LNCaP clone FGC (cell line): ENCODE results near the gene GMPR2.

Source experiments
- DNase-seq: peaks from one replicate; pipeline ENCODE4 v3.0.0-alpha.2; 2011; ENCODE audit warnings: low read depth
- H3K4me3 ChIP-seq: 2 replicates; pipeline ENCODE4 v1.5.1; 2011; ENCODE audit warnings: mild to moderate bottlenecking, low read depth, low read length, control low read depth
- TF ChIP-seq, protein P1 (sequence below): IDR thresholded peaks from 2 replicates; pipeline ENCODE4 v1.5.1; 2012; ENCODE audit warnings: mild to moderate bottlenecking; ENCODE audit not compliant: control insufficient read depth, insufficient read depth; ENCODE audit errors: extremely low read depth

GMPR2 gene

DNA sequence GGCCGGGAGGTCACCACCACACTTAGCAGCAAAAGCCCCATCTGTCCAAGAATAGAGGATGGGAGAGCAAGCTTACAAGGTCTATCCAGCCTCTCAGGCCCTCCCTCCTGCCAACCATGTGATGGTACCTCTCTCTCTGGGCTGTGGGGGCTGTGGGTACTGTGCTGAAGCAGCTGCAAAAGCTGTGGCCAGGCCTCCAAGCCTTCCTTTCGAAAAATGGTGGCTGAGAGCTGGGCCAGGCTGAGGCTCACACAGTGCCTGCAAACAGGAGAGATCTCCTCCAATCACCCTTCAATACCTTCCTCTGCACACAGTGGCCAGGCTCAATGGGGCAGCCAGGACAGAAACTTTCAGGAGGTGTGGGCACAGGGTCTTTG, 45.2 kb upstream of the GMPR2 start:
- DNase-seq, result no peak
- TF ChIP-seq, protein P1, sequence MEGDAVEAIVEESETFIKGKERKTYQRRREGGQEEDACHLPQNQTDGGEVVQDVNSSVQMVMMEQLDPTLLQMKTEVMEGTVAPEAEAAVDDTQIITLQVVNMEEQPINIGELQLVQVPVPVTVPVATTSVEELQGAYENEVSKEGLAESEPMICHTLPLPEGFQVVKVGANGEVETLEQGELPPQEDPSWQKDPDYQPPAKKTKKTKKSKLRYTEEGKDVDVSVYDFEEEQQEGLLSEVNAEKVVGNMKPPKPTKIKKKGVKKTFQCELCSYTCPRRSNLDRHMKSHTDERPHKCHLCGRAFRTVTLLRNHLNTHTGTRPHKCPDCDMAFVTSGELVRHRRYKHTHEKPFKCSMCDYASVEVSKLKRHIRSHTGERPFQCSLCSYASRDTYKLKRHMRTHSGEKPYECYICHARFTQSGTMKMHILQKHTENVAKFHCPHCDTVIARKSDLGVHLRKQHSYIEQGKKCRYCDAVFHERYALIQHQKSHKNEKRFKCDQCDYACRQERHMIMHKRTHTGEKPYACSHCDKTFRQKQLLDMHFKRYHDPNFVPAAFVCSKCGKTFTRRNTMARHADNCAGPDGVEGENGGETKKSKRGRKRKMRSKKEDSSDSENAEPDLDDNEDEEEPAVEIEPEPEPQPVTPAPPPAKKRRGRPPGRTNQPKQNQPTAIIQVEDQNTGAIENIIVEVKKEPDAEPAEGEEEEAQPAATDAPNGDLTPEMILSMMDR, result no peak
- peak overlapping the region; percentile 97 for H3K4me3 ChIP-seq

DNA sequence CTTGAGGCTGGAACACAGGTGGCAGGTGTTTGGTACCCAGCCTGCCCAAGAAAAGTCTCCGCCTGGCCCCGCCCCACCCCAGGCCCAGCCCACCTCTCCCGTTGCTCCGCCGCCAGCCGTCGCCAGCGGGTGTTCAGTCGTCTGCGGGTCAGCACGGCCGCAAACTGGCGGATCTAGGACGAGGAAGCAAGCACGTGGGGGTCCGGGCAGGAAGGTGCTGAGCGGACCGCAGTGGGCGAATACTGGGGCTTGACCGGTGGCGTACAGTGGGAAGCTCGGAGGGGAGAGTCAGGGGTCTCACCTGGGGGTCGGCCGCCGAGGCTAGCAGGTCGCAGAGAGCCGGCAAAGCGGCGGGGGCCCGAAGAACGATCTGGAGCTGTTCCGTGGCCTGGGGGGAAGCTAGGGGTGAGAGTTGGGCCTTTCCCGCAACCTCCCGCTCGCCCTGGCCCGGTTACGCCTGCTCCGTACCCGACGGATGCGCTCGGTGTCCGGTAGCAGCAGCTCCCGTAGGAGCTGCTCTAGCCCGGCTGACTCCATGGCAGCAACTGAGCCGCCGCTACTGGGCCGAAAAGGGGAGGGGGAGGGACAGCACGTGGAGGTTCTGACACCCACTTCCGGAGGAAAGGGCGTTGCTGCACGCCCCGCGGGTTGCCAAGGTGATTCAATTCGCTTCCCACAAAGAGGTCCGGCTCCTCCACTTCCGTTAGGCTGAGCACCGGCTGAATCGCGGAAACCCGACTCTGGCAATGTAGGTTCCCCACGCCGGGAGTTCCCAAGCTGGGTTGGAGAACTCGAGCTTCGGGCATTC, 44.3 kb upstream of the GMPR2 start, which contains the start of gene IPO4:
Gene IPO4 (minus strand): TSS at position 566 of the 808 bp plus-strand sequence. CDS start 29 bp downstream, at position 537.
- TF ChIP-seq, protein P1, result no peak
- peak within 1 kb of the TSS; percentile 97 for H3K4me3 ChIP-seq

DNA sequence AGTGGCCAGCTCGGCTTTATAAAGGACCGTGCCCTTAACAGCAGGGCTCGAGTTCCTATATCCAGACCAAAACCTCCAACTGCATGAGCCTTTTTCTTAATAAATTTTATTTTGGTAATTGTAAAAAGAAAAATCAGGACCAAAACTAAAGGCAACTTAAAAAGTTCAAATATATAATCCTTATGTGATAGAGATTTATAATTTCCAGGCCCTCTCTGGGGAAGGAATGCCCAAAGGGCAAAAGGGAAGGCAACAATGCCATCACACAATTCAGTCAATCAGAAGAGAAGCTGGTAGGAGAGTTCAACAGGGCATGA, 43.7 kb upstream of the GMPR2 start:
- TF ChIP-seq, protein P1, result no peak
- peak overlapping the region; percentile 97 for H3K4me3 ChIP-seq
- no peak for DNase-seq

More for the DNA sequence above, 44.3 kb upstream of the GMPR2 start, which contains the start of gene IPO4:
- peak; percentile 97 for DNase-seq

DNA sequence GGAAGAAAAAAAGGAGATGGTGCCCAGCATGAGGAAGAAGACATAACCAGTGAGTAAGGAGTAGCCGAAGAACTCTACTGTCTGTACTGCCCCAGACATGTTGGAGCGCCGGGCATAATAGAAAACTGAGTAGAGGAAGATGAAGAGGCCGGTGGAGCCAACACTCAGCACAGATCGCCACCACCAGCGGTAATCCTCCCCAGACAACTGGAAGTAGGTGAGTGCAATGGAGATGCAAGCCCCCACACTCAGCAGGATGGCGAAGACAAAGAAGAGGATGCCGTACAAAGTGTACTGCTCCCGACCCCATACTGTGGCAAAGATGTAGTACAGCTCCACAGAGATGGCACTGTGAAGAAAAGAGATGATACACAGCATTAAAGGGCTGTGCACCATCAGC, 43.3 kb upstream of the GMPR2 start:
- DNase-seq, result no peak
- TF ChIP-seq, protein P1, result no peak

DNA sequence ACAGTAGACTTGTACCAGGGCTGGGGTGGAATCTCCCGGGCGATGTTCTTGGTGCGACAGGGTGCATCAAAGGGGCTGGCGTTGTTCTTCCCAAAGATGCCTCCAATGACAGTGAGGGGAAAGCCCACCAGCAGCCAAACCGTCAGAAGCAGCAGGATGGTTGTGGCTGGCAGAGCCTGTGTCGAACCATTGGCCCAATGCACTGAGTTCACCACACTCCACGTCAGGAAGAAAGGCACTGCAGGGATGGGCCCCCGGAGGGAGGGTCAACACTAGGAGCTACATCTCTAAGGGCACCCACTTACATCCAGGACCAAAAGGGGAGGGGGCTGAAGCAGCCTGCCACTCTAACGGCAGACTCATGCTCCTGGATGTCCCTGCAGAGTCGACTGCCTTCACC, 42.3 kb upstream of the GMPR2 start:
- TF ChIP-seq, protein P1, result no peak

More for the DNA sequence above, 43.3 kb upstream of the GMPR2 start:
- H3K4me3 ChIP-seq, result peak overlapping the region; percentile 97

DNA sequence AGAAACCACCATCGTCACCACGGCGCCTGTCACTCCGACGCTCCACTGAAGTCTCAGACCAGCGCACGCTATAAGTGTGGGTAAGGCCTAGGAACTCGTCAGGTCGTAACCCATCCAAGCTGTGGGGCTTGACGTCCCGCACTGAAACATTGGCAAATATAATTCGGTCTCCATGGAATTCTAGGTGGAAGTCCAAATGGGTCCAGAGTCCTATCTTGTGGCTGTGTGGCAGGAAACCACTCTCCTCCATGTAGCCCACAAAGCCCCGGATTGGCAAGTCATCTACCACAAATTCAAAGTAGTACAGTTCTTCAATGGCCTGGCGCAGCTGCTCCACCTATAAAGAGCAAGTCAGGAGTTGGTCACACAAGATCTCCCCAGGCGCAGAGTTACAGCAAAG, 39.8 kb upstream of the GMPR2 start:
- TF ChIP-seq, protein P1, result no peak
- H3K4me3 ChIP-seq, result no peak overlapping the region
- DNase-seq, result no peak

More for the DNA sequence above, 42.3 kb upstream of the GMPR2 start:
- H3K4me3 ChIP-seq, result no peak overlapping the region
- DNase-seq, result no peak
